T-helper 22 cell (primary cell): ENCODE data around the gene TLR1.
"Not testable (repeated sequence)": the region's sequence is repeated elsewhere in the genome, so short reads cannot be mapped to it uniquely, and the experiment has no call there.

Experiments used
- DNase-seq: peaks from one replicate; pipeline ENCODE4 v3.0.0-alpha.2; 2020; ENCODE audit warnings: low read depth

Gene TLR1, protein sequence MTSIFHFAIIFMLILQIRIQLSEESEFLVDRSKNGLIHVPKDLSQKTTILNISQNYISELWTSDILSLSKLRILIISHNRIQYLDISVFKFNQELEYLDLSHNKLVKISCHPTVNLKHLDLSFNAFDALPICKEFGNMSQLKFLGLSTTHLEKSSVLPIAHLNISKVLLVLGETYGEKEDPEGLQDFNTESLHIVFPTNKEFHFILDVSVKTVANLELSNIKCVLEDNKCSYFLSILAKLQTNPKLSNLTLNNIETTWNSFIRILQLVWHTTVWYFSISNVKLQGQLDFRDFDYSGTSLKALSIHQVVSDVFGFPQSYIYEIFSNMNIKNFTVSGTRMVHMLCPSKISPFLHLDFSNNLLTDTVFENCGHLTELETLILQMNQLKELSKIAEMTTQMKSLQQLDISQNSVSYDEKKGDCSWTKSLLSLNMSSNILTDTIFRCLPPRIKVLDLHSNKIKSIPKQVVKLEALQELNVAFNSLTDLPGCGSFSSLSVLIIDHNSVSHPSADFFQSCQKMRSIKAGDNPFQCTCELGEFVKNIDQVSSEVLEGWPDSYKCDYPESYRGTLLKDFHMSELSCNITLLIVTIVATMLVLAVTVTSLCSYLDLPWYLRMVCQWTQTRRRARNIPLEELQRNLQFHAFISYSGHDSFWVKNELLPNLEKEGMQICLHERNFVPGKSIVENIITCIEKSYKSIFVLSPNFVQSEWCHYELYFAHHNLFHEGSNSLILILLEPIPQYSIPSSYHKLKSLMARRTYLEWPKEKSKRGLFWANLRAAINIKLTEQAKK

DNA sequence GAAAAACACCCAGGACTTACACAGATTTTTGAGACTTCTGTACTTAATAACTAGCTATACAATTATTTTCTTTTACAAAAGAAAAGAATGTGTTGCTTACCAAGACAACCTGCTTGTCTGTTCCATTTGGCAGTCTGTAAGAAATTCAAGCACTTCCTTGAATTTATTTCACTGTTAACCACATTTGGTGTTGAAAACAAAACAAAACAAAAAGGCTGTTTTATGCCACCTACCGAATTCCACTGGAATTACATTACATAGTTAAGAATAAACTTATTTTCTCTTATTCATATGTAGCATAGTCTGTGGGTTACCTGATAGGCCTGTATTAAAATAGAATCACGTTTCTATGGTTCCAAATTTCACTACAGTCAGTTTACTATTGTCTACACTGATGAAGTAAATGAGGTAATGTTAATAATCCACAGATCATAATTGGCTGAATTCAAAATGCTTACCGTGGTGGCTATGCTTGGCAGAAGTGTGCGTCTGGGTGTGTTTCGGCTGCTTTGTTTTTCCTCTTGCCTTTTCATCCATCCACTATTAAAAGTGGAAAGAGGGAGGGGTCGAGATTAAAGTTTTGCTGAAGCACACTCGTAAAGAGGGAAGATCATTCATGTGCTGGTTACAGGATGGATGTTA, at the start of gene TLR1:
Gene TLR1 (minus strand): TSS at position 138 of the 642 bp plus-strand sequence. CDS start 5,960 bp downstream, outside the sequence.
- no peak for DNase-seq

DNA sequence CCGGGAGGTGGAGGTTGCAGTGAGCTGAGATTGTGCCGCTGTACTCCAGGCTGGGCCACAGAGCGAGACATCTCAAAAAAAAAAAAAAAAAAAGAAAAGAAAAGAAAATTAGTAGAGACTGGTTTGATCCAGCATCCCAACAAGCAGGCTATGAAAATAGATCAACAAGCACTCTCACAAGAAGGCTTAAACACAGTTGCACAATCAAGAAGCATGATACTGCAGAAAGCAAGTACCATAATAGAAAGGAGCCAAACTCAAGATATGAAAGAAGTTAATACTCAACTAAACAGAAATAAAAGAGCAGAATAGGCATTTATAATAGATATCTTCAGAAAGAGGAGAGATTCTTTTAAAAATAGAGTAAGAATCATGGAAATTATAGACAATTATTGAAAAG, 41.4 kb upstream of the TLR1 start:
- DNase-seq: no peak

DNA sequence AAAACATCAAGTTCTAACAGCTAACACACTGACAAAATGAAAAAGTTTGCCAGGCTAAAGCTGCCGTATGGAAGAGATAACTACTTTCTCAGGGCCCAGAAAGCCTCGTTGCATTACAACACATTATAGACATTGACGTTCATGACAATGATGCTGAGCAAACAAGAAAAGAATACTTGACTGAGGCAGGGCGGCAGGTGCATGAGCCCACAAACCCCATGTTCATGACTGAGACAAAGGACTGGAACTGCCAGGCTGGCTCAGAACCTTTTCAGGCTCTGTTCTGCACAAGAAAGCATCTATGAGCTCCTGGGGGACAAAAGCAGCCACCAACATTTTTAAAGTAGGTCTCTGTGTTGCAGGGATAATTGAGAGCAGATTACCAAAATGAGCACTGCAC, 38.4 kb upstream of the TLR1 start:
- no peak for DNase-seq

DNA sequence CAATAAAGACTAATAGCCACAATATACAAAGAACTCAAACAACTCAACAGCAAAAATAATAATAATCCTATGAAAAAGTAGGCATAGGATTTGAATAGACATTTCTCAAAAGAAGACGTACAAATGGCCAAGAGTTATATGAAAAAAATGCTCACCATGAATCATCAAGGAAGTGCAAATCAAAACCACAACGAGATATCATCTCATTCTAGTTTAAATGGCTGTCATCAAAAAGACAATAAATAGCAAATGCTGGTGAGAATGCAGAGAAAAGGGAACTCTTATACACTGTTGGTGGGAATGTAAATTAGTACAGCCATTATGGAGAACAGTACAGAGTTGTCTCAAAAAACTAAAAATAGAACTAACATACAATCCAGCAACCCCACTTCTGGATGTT, 33.3 kb upstream of the TLR1 start:
- DNase-seq: no peak

DNA sequence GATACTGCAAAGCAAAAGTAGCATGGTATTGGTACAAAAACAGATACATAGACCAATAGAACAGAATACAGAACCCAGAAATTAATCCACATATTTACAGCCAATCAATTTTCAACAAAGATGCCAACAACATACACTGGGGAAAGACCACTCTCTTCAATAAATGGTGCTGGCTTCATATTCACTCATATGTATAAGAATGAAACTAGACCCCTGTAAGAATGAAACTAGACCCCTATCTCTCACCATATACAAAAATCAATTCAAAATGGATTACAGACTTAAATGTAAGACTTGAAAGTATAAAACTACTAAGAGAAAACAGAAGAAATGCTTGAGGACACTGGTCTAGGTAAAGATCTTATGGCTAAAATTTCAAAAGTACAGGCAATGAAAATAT, 32.7 kb upstream of the TLR1 start:
- no peak for DNase-seq

DNA sequence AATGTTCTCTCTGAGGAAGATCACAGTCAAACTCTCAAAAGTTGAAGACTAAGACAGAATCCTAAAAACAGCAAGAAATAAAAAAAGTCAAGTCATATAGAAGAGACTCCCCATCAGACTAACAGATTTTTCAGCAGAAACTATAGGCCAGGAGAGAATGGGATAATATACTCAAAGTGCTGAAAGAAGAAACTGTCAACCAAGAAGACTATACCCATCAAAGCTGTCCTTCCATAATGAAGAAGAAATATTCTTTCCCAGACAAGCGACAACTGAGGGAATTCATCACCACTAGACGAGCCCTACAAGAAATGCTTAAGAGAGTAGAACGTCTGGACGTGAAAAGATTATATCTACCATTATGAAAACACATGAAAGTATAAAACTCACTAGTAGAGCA, 30.0 kb upstream of the TLR1 start:
- DNase-seq: no peak

DNA sequence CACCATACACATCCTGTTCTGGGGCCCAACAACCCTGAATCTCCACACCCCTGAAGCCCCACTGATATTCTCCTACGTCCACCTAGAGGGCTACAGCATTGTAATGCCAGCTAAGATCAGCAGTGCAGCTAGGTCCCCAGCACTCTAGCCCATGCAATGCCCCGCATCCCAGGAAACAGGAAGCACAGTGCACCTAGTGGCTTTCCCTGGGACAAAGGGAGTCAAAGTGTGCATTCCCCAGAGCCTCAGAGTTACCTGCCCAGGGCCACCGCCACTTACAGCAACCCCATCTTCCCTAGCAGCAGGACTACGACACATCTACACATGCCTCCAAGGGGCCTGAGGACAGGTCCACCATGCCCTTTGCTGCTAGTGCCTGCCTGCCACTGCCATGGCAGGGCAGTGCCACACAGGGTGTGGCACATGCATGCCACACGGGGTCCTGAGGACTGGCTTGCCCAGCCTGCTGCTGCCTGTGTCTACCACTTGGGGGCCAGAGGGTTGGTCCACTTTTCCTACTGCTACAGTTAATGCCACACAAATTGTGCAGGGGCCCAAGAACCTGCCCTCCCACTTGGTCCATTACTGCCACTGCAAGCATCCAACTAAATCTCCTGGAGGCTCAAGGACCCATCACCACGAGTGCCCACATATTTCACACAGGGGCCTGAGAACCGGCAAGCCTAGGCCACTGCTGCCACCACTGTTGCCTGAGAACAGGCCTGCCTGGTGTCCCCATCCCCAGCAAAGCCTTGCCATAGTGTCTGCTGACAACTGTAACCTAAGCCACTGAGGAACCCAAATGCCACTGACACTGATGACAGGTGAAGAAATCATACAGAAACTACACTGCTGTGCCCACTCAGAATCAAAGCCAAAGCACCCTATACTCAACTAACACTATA, 28.3 kb upstream of the TLR1 start:
- no peak for DNase-seq

DNA sequence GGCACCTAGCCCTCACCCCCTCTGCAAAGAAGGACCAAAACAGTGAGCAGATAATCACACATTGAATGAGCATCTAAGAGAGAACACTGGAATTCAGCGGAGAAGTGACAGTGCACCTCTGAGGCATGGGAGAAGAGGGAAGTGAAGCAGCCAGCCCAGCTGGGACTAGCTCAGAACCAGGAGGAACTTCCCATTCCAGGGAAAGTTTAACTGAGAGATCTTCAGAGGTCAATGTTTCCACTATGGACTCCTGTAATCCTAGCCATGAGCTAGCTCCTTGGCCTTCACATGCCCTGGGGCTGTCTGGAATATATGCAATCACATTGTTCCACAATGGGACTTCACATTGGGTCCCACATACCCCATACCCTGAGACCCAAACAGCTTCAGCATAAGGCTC, 27.6 kb upstream of the TLR1 start:
- no peak for DNase-seq

DNA sequence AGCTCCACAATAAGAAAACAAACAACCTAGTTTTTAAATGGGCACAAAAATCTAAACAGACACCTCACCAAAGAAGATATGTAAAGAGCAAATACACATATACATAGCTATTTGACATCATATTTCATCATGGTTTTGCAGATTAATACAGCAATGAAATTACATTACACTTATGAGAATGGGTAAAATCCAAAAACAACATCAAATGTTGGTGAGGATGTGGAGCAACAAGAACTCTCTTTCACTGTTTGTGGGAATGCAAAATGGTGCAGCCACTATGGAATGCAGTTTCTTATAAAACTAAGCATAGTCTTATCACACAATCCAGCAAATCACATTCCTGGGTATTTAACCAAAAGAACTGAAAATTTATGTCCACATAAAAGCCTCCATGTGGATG, 27.1 kb upstream of the TLR1 start:
- no peak for DNase-seq

DNA sequence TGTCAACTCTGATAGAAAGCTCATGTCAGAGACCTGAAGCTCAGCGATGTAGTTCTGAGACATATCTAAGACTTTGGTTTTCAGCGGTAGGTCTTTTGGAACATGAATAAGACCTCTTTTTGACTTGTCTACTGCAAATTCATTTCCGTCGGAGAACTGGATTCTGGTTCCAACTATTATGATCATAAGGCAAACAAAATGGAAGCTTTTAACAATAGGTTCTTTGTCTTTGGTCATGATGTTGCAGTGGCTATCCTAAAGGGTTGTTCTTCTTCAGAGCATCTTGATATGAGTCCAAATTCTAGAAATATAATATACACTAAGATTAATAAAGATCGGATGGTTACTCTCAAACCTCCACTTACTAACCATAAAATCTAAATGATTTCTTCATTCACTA, 24.6 kb upstream of the TLR1 start:
- no peak for DNase-seq

DNA sequence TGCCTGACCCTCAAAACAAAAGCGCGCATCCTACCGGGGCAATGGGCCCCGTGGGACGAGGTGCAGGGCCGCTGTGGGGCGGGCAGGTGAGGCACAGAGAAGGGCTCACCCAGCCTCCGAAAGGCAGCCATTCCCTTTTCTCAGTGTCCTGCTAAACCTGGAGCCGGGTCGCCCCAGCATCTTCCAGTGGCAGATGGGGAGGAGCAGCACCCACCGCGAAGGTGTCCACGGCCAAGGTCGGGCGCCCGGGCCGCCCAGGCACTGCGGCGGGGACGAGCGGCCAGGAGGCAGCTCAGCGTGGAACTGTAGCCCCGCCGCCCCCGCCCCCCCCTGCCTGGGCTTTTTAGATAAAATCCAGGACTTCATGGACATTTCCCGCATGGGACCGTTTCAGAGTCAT, 19.2 kb upstream of the TLR1 start:
- no peak for DNase-seq

DNA sequence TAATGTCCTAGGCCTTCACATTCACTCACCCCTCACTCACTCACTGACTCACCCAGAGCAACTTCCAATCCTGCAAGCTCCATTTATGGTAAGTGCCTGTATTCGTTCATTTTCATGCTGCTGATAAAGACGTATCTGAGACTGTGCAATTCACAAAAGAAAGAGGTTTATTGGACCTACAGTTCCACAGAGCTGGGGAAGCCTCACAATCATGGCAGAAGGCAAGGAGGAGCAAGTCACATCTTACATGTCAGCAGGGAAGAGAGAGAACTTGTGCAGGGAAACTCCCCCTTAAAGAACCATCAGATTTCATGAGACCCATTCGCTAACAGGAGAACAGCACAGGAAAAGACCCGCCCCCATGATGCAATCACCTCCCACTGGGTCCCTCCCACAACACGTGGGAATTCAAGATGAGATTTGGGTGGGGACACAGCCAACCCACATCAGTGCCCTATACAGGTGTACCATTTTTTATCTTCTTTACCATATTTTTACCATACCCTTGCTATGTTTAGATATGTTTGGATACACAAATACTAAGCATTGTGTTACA, 18.2 kb upstream of the TLR1 start:
- no peak for DNase-seq

DNA sequence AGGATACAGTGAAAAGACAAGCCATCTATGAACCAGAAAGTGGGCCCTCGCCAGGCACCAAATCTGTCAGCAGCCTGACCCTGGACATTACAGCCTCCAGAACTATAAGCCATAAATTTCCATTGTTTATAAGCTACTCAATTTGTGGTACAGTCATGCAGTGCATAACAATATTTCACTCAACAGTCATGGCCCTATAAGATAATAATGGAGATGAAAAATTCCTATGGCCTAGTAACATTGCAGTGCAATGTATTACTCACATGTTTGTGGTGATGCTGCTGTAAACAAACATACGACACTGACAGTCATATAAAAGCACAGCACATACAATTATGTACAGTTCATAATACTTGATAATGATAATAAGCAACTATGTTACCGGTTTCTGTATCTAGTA, 17.1 kb upstream of the TLR1 start:
- no peak for DNase-seq

DNA sequence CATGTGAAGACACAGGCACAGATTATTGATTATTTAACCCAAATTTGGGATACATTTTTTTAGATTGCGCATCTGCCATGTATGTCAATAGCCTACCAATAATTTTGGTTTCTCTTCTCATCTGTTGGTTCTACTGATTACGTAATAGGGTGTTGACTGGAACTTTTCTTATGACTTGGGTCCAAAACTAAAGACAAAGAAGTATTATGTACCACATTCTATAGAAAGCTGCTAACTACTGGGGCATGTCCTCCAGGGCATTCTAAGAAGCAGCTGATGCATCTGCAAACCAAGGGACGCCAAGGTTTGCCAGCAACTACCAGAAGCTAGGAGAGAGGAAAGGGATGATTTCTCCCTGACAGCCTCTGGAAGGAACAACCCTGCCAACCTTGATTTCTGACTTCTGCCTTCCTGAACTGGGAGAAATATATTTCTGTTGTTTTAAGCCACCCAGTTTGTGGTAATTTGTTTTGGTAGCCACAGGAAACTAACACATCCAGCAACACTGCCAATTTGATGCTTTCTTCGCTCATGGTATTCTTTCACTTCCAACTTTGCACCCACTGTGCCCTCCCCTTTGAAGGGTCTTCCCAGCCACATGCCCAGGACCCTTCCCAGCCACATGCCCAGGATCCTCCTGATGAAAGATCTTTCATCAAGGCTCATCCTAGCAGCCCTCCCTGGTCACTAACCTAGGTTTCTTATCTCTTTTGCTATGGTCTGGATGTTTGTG, 15.9 kb upstream of the TLR1 start:
- DNase-seq: no peak

DNA sequence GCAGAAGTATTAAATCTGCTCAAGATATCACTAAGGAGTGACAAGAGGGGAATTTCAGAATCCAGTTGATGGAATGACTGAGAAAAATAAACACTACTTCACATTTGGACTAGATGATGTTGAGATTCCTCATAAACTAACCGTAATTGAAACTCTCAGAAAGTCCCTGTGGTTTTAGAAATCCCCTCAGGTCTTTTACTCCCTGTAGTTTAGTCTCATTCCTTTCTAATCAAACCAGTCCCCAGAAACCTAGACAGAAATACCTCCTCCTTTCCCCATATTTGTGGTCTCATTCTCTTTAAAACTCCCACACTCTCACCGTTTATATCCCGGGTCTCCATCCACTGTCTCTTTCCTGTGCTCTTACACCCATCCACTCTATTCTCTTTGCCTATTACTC, 15.0 kb upstream of the TLR1 start:
- DNase-seq: no peak

DNA sequence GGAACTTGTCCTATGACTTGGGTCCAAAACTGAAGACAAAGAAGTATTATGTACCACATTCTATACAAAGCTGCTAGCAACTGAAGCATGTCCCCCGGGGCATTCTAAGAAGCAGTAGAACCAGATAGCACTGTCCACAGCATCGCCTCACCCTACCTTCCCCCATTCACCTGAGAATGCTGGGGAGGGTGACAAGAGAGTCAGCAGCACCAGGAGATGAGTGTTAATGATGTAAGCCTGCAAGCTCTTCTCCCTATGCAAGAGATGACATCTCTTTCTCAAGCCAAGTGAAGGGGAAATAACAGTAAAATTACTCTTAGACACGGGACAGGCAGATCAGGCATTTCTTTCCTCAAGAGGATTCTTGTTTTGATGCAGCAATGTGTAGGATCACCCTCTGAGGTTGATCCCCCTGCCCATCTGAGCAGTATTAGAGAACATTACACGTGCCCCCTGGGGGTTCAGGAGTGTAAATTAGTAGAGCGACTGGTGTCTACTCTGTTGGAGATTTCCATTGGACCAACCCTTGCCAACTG, 13.9 kb upstream of the TLR1 start:
- no peak for DNase-seq

DNA sequence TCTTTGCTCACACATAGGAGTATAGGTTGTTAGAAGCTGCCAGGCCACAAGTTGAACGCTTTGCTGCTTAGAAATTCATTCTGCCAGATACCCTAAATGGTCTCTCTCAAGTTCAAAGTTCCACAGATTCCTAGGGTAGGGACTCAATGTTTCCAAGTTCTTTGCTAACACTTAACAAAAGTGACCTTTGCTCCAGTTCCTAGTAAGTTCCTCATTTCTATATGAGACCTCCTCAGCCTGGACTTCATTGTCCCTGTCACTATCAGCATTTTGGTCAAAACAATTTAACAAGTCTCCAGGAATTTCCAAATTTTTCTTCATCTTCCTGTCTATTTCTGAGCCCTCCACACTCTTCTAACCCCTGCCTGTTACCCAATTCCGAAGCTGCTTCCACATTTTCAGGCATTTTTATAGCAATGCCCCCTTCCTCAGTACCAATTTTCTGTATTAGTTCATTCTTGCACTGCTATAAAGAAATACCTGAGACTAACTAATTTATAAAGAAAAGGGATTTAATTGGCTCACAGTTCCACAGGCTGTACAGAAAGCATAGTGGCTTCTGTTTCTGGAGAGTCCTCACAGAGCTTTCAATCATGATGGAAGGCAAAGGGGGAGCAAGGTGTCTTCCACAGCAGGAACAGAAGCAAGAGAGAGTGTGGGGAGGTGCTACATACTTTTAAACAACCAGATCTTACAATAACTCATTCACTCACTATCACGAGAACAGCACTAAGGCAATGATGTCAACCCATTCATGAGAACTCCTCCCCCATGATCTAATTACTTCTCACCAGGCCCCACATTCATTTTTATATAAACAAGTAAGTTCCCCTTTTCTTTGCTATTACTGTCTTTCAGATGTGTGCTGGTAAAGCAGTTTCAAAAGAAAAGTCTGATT, 11.5 kb upstream of the TLR1 start:
- DNase-seq: no peak

DNA sequence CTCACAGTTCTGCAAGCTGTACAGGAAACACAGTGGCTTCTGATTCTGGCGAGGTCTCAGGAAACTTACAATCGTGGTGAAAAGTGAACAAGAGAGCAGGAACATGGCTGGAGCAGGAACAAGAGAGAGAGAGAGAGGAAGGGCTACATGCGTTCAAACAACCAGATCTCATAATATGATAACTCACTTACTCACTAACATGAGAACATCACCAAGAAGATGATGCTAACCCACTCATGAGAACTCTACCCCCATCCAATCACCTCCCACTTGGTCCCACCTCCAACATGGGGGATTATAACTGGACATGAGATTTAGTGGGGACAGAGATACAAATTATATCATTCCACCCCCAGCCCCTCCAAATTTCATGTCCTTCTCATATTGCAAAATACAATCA, 9.8 kb upstream of the TLR1 start:
- DNase-seq: no peak

DNA sequence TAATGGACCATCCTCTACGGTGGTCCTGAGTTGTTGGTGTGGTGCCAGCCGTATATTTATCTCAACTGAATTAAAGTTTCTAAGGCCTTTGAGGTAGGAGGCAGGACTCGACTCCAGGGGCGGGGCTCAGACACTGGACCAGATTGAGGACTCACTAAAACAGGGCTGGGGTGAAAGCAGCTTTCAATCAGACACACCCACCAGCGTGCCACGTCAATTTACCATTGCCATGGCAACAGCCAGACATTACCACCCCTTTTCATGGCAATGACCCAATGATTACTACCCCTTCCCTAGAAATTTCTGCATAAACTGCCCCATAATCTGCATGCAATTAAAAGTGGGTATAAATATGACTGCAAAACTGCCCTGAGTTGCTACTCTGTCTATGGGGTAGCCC, 6.7 kb upstream of the TLR1 start:
- no peak for DNase-seq

DNA sequence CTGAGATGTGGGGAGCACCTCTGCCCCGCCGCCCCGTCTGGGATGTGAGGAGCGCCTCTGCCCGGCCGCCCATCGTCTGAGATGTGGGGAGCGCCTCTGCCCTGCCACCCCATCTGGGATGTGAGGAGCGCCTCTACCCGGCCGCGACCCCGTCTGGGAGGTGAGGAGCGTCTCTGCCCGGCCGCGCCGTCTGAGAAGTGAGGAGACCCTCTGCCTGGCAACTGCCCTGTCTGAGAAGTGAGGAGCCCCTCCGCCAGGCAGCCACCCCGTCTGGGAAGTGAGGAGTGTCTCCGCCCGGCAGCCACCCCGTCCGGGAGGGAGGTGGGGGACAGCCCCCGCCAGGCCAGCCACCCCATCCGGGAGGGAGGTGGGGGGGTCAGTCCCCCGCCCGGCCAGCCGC, 2.9 kb upstream of the TLR1 start:
- not testable (repeated sequence) for DNase-seq
